Tibial nerve (tissue), 4 donors: ENCODE measurements around the gene LTBP3. TPM values are rescaled to one million over a fixed set of nuclear protein-coding genes. Genes with fewer than 3 reads are reported as not detected.
A peak's percentile ranks its signal among the peaks of the same experiment; 100 is the strongest.

ENCODE experiments used
- DNase-seq, 2 donors: peaks; one replicate each; pipeline ENCODE4 v3.0.0-alpha.2; 2019; ENCODE audit warnings: low spot score in 2 of 2
- H3K27ac ChIP-seq, 4 donors: fragments of 200-600 bp; sonication (generic) in 3 of 4; one replicate each; pipeline ENCODE4 v1.5.1; 2017 to 2019; ENCODE audit warnings: mild to moderate bottlenecking in 1 of 4
- H3K27me3 ChIP-seq, 2 donors: fragments of 200-600 bp; sonication (generic) in 1 of 2; one replicate each; pipeline versions ENCODE4 v1.5.1 to v1.6.0; 2017 to 2019
- H3K36me3 ChIP-seq, 3 donors: fragments of 200-600 bp; sonication (generic); one replicate each; pipeline ENCODE4 v1.5.1; 2018 to 2019
- H3K4me1 ChIP-seq, 4 donors: fragments of 200-600 bp; sonication (generic) in 3 of 4; one replicate each; pipeline ENCODE4 v1.5.1; 2017 to 2019
- H3K4me3 ChIP-seq, 4 donors: fragments of 200-600 bp; sonication (generic) in 3 of 4; one replicate each; pipeline ENCODE4 v1.5.1; 2017 to 2019; ENCODE audit warnings: mild to moderate bottlenecking in 1 of 4, moderate library complexity in 1 of 4
- H3K9me3 ChIP-seq, 4 donors: fragments of 200-600 bp; sonication (generic) in 3 of 4; one replicate each; pipeline ENCODE4 v1.5.1; 2017 to 2019
- CTCF ChIP-seq, 5 experiments: fragments of 200-600 bp in 3 of 5; fragments of 450-650 bp in 2 of 5; sonication (generic) in 3 of 5; IDR thresholded peaks; one replicate each; pipeline ENCODE4 v1.5.1; 2016 to 2019; ENCODE audit warnings: antibody characterized with exemption in 5 of 5, mild to moderate bottlenecking in 3 of 5, moderate library complexity in 2 of 5
- EP300 ChIP-seq, 2 donors: sonication (generic); formaldehyde crosslinking; IDR thresholded peaks; one replicate each; pipeline ENCODE4 v1.6.1; 2017; ENCODE audit warnings: antibody characterized with exemption in 2 of 2, mild to moderate bottlenecking in 1 of 2
- POLR2A ChIP-seq, 2 donors: fragments of 450-650 bp; IDR thresholded peaks; one replicate each; pipeline ENCODE4 v1.6.1; 2017; ENCODE audit warnings: antibody characterized with exemption in 2 of 2, mild to moderate bottlenecking in 2 of 2, moderate library complexity in 2 of 2
- WGBS, 2 donors: methylation state at CpG; one replicate each; pipeline ENCODE4 v1.1.5; 2018; 5-methylcytosine and 5-hydroxymethylcytosine counted together
- total RNA-seq, 4 donors: library from RNA; depleted of rRNA; stranded (reverse); fragments of >200 nt; gene quantifications; one replicate each; pipeline ENCODE4 v1.1.0, GENCODE V29; 2016

Gene LTBP3
- total RNA-seq, 4 donors from 2014 or later, result 236 to 476 (median 386) TPM

- TF ChIP-seq EP300 (IDR thresholded peaks at IDR 0.05) (peak in 1 of 2 donors; percentile 53), POLR2A (IDR thresholded peaks at IDR 0.05) (peak; percentile 21 to 31), CTCF (IDR thresholded peaks at IDR 0.05) (no peak)
- DNase-seq, result no peak
- H3K27me3 ChIP-seq, result no peaks in the 10 kb centered on the region
- H3K36me3 ChIP-seq, result peaks cover 17 to 61% (median 36%) of the 10 kb centered on the region in 3 donors
- H3K27ac ChIP-seq, result peak overlapping the region; percentile 93 to 99 (median 94)
- WGBS, 2 donors, result 5 to 9% methylated on average over 8 of the region's 8 CpGs
- peaks cover 0 to 36% (median 25%) of the 10 kb centered on the region in 4 donors for H3K4me1 ChIP-seq
- H3K4me3 ChIP-seq, result peak overlapping the region; percentile 63 to 76 (median 70)
- no peaks in the 10 kb centered on the region for H3K9me3 ChIP-seq
Observed at GRCh38 chr11:65504674-65505465, 53.3 kb downstream of the LTBP3 start.

GRCh38 chr11:65503949-65504673, 54.0 kb downstream of the LTBP3 start:
- Histone ChIP-seq H3K9me3 (no peaks in the 10 kb centered on the region), H3K27me3 (no peaks in the 10 kb centered on the region), H3K27ac (peak overlapping the region; percentile 93 to 99 (median 94)), H3K4me3 (peak overlapping the region; percentile 63 to 76 (median 70)), H3K36me3 (peaks cover 17 to 61% (median 36%) of the 10 kb centered on the region in 3 donors), H3K4me1 (peaks cover 0 to 34% (median 25%) of the 10 kb centered on the region in 4 donors)
- peak in 1 of 2 donors; percentile 48 for DNase-seq
- TF ChIP-seq CTCF (IDR thresholded peaks at IDR 0.05), result no peak
- TF ChIP-seq EP300 (IDR thresholded peaks at IDR 0.05), result peak in 1 of 2 donors; percentile 91
- peak; percentile 3 to 34 for TF ChIP-seq POLR2A (IDR thresholded peaks at IDR 0.05)
- 0% methylated on average over 3 of the region's 3 CpGs for WGBS, 2 donors

GRCh38 chr11:65503368-65503948, 54.7 kb downstream of the LTBP3 start:
- peak overlapping the region; percentile 93 to 99 (median 94) for H3K27ac ChIP-seq
- peaks cover 17 to 61% (median 36%) of the 10 kb centered on the region in 3 donors for H3K36me3 ChIP-seq

GRCh38 chr11:65502555-65503367, 55.4 kb downstream of the LTBP3 start:
- Histone ChIP-seq H3K36me3 (peaks cover 17 to 61% (median 36%) of the 10 kb centered on the region in 3 donors), H3K27me3 (no peaks in the 10 kb centered on the region), H3K9me3 (no peaks in the 10 kb centered on the region), H3K27ac (peak overlapping the region; percentile 93 to 99 (median 94)), H3K4me3 (peak overlapping the region; percentile 63 to 76 (median 70)), H3K4me1 (peaks cover 0 to 26% (median 22%) of the 10 kb centered on the region in 4 donors)
- 0% methylated on average over 6 of the region's 6 CpGs for WGBS, 2 donors
- TF ChIP-seq CTCF (IDR thresholded peaks at IDR 0.05), result peak in 1 of 5 experiments; percentile 9
- TF ChIP-seq POLR2A (IDR thresholded peaks at IDR 0.05), result peak; percentile 9 to 22
- peak in 1 of 2 donors; percentile 99 for TF ChIP-seq EP300 (IDR thresholded peaks at IDR 0.05)
- peak in 1 of 2 donors; percentile 30 for DNase-seq

More at GRCh38 chr11:65503368-65503948, 54.7 kb downstream of the LTBP3 start:
- Histone ChIP-seq H3K27me3 (no peaks in the 10 kb centered on the region), H3K4me3 (peak overlapping the region; percentile 63 to 76 (median 70)), H3K9me3 (no peaks in the 10 kb centered on the region), H3K4me1 (peaks cover 0 to 28% (median 23%) of the 10 kb centered on the region in 4 donors)
- WGBS, 2 donors, result 0% methylated on average over 3 of the region's 3 CpGs
- no peak for DNase-seq
- TF ChIP-seq CTCF (IDR thresholded peaks at IDR 0.05), result no peak
- TF ChIP-seq POLR2A (IDR thresholded peaks at IDR 0.05), result peak in 1 of 2 donors; percentile 60
- TF ChIP-seq EP300 (IDR thresholded peaks at IDR 0.05), result no peak
